HG02943 (cell line): ENCODE results near the gene PFN3.
"Not testable (repeated sequence)": the region's sequence is repeated elsewhere in the genome, so short reads cannot be mapped to it uniquely, and the experiment has no call there.

Experiments
- ATAC-seq: cut with Tn5 transposase; IDR thresholded peaks from one replicate; pipeline ENCODE4 v1.9.1; 2021; ENCODE audit warnings: mild to moderate bottlenecking, low read depth, moderate library complexity; ENCODE audit not compliant: unreplicated experiment

PFN3 gene

DNA sequence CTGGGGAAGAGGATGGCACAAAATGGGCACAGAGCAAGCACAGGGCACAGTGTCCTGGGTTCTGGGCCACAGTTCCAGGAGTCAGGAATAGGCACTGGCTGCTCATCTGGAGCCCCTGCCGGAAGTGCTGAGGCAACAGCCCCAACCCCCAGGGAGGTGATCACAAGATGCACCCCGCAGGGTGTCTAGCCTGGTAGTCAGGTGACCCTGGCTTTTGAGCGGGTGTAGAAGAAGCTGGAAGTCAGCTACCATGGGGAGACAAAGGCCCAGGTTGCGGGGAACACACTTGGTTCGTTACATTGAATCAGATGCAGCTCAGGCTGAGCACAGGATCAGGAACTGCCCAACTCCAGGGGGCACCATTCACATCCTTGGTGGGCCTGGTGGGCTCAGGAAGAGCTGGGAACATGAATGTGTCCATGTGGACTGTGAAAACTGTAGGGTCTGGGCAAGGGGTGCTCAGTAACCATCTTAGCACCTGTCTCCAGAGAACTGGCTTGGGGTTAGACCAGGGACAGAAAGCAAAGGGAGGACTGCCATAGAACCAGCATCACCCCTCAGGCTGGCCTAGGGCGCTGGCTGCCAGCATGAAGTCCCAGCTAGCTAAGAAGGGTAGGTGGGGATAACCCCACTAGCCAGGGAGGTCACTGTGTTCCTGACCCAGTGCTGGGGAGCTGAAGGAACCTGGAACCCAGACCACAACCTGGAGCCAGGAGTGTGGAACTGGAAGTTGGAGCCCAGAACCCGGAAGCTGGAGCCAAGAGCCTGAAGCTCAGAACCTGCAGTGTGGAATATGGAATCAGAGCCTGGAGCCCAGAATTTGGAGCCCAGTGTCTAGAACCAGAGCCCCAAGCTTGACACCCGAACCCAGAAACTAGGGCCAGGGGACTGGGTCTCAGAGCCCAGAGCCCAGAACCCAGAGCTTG, 22.3 kb downstream of the PFN3 start:
- ATAC-seq = no peak

DNA sequence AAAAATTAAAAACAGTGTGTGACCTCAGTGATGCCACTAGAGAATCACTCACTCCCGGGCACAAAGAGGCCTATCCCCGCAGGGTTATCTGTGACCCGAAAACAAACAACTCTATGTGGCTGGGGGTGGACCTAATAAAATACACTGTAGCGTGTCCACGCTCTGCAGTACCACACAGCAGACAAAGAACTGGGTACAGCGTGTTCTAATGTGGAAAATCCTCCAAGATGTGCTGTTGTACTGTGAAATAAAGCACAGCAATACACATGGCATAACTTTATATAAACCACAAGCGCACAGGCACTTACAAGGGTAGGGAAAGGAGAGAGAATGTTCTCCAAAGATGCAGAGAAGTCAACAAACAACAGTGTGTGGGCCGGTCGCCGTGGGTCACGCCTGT, 24.4 kb downstream of the PFN3 start:
- no peak for ATAC-seq

DNA sequence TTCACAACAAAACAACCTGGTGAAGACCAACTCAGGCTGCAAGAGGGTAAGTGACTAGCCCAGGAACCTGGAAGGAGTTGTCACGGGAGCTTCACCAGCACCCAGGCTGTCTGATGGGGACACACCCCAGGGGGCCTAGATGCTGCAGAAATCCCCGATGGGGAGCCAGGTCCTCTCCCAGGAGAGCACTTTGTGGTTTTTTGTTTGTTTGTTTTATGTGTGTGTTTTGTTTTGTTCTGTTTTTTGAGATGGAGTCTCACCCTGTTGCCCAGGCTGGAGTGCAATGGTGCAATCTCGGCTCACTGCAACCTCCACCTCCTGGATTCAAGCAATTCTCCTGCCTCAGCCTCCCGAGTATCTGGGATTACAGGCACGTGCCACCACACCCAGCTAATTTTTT, 24.9 kb downstream of the PFN3 start:
- ATAC-seq = not testable (repeated sequence)

DNA sequence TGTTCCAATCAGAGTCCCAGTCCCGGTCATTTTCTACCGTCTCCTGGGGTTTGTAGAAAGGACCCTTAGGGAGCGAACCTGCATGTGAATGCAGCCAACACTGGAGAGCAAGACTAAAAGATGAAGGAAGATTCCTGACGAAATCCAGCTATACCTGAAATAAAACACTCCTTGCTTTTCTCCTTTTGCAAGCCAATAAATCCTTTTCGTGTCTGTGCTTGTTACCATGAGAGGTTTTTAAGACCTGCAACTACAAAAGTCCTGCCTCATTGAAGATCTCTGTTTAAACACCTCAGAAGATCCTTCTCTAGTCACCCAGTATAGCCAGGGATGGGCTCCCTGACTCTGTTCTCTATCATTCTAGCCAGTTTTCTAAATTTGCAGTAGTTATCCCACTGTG, 26.2 kb downstream of the PFN3 start:
- ATAC-seq = no peak

DNA sequence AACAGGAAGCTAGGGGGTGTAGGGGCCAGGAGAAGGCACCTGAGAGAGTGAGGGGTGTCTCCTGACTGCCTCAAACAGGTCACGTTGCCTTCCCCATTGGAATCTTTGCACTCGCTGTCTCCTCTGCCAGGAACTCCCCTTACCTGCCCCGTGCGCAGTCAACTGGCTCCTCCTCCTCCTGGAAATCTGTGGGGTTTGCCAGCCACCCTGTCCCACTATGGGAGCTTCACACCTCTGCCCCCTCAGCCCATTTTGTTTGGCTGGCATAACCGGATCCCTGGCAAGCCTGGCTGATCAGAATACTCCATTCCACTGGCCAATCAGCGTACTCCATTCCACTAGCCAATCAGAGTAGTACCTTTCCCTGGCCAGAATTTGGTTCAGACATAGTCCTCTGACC, 26.7 kb downstream of the PFN3 start:
- no peak for ATAC-seq

DNA sequence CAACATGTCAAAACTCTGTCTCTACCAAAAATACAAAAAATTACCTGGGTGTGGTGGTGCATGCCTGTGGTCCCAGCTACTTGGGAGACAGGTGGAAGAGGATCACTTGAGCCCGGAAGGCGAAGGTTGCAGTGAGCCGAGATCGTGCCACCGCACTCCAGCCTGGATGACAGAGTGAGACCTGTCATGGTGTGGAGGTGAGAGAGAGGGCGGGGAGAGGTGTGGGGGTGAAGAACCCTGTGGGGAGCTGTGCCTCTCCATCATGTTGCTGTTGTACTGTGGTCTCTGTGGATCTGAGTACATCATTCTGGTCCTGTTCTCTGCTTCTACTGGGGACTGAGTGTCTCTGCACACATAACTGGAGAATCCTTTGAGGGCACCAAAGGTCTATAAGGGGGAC, 27.6 kb downstream of the PFN3 start:
- no peak for ATAC-seq

DNA sequence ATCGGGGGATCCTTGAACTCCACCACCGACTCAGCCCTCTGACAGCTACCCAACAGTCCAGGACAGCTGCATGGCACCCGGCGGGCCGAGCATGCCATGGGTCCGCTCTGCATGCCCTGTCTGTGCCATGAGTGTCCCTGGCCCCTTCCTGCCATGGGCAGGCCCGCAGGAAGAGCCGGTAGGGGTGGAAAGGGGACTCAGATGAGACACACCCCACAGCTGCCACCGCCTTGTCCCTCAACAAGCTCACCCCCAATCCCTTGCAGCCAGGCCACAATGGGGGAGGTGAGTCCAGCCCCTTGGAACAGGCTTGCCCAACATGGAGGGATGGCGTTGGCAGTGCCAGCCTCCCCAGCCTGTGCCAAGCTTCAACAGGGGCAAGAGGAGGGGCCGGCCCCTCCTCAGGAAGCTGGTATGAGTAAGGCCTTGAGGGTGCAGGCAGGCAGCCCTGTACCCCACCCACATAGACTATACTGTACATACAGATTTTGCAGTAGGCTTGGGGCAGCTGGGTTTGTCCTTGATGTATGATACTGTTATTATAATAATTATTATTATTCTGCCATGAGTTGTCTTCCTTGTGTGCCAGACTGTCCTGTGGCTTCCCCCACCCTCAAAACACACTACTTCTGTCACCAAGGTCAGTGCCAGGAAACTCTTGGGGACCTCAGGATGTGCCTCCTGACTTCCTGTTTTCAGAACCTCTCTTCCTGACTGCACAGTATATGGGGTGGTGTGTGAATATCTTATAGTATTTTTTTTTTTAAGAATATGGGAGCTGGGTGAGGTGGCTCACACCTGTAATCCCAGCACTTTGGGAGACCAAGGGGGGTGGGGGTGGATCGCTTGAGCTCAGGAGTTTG, 28.2 kb downstream of the PFN3 start:
- ATAC-seq = no peak

DNA sequence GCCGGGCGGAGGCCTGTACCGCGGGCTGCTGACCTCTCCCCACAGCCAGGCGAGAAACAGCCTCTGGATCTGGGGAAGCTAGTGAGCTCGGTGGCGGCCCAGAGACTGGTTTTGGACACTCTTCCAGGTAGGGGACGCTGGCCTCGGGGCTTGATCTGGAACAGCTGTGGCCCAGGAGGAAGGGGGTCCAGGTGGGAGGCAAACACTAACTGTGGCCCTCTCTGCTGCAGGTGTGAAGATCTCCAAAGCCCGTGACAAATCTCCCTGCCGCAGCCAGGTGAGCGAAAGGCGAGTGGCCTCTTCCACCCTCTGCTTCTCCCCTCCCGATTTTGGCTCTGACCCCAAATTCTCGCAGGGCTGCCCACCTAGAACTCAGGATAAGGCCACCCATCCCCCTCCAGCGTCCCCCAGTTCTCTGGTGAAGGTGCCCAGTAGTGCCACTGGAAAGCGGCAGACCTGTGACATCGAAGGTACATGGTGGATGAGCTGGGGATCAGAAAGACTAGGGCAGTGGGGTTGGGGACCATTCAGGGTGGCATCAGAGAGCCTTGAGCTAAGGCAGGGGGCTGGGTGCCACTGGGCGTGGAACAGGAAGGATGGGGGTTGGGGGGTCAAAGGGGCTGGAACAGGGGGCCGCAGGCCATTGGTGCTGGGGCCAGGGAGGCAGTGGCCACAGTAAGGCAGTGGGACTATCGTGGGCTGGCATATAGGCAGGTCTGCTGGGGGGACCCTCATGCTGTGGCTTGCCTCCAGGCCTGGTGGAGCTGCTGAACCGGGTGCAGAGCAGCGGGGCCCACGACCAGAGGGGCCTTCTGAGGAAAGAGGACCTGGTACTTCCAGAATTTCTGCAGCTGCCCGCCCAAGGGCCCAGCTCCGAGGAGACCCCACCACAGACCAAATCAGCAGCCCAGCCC, 29.1 kb downstream of the PFN3 start:
- no peak for ATAC-seq

DNA sequence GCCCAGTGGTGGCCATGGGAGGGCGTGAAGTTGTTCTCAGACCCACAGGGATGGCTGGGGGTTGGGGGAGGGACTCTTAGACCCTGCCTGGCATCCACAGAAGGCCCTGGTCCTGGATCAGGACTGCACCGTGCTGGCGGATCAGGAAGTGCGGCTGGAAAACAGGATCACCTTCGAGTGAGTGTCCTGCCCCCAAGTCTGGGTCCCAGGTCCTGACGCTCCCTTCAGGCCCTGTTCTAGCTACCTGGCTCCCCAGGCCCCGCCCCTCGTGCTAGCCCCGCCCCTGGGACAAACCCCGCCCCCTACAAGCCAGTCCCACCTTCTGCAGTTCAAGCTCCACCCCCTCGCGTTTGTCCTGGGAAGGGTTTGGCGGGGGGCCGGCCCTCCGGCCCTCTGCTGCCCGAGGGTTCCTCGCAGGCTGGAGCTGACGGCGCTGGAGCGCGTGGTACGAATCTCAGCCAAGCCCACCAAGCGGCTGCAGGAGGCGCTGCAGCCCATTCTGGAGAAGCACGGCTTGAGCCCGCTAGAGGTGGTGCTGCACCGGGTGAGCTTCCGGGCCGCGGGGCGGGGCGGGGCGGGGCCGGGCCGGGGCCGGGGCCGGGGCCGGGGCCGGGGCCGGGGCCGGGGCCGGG, 29.9 kb downstream of the PFN3 start:
- ATAC-seq = no peak

DNA sequence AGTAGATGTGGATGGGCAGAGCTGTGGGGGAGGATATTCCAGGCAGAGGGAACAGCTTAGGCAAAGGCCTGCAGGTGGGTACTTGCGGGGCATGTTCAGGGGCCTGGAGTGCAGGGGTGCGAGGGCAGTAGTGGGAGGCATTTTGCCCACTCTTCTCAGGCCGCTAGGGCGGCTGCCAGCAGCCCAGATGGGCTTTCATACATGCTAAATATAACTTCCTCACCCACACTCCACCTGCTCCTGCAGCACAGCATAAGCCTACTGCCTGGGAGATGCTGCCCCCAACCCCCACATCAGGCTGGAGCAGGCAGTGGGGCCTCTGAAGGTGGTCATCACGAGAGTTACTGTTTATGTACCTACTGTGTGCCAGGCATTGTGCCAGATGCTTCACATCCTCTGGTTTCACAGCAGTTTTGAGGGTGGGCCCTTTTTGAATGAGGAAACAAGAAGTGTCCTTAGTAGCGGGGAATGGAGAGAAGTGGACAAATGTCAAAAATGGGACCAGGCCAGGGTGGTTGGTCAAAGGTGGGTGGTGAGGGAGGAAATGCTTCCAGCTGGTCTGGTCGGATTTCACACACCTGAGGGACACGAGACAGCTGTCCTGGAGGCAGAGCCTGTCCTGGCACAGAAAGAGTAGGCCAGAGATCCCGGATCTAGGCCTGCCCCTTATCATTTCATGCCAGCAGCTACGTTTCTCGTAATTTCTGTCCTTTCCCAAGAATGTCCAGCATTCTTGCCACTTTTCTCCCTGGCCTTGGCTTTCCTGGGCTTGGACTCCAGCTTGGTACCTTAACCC, 30.6 kb downstream of the PFN3 start:
- ATAC-seq = no peak

DNA sequence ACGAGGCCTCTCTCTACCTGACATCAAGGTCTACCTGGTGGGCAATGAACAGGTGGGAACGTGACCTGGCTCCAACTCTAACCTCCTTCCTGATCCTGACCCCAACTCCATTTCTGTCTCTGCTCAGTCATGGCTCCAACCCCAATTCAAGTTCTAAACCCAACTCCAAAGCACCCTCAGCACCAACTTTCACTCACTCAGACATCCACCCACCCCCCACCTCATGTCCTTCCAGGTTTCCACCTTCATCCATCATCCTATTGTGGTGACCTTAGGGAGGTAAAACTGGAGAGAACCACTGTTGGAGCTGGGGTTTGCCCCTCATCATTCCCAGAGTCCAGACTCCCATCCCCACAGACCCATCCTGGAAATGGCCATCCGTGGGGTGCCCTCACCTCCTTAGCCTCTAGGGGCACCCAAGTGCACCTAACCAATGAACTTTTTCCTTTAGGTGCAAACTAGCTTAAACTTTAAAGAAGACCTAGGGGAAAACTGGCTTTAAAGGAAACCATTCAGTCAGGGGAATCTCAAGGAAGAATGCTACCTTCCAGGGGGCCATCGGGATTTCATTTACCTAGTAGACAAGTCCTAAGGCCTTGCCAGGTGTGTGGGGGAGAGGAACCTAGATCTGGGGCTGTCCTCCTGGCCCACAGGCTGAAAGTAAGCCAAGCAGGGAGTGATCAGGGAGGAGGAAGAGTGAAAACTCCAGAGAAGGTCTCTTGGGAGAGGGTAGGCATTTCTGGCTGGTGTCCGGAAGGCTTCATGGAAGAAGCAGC, 31.4 kb downstream of the PFN3 start:
- no peak for ATAC-seq

DNA sequence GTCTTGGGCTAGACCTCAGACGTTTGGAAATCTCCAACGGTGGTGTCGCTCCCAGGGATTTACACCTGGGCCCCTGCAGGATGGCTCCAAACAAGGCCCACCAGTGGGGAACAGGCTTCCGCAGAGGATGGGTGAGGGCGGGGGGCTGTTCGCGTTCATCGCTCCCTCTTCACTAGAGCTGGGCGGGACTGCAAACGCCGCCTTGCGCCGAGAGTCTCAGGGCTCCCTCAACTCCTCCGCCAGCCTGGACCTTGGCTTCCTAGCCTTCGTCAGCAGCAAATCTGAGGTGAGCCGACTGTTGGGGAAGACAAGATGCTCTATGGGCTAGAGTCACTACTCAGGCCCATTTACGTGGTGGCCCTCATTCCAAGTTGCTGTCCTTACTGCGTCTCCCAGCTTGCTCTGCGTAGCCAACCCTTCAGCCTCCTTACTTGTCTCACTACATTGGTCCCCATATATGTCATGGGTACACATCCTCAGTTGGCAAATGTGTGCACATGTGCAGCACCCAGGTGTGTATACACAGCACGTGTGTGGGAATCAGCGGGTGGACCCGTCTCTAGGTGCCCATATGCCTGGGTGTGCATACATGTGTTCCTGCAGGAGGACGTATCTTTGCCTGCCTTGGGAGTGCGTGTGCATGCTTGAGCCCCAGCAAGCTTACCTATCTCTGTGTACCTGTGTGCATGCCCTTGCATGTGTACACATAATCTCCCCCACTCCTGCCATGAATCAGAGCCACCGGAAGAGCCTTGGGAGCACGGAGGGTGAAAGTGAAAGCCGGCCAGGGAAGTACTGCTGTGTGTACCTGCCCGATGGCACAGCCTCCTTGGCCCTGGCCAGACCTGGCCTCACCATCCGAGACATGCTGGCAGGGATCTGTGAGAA, 32.2 kb downstream of the PFN3 start:
- no peak for ATAC-seq

DNA sequence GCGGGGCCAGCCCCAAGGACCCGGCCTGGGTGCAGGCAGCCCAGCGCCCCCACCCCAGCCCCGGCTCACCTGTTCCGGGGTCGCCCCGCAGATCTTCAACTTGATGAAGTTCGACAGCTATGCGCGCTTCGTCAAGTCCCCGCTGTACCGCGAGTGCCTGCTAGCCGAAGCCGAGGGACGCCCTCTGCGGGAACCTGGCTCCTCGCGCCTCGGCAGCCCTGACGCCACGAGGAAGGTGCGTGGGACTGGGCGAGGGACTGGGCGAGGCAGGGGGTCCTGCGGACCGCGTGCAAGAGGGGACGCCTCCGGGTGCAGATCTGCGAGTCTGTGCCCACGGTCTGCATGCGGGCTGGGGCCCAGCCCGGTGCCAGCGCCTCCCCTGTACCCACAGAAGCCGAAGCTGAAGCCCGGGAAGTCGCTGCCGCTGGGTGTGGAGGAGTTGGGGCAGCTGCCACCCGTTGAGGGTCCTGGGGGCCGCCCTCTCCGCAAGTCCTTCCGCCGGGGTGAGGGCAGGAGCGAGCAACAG, 33.1 kb downstream of the PFN3 start:
- no peak for ATAC-seq

DNA sequence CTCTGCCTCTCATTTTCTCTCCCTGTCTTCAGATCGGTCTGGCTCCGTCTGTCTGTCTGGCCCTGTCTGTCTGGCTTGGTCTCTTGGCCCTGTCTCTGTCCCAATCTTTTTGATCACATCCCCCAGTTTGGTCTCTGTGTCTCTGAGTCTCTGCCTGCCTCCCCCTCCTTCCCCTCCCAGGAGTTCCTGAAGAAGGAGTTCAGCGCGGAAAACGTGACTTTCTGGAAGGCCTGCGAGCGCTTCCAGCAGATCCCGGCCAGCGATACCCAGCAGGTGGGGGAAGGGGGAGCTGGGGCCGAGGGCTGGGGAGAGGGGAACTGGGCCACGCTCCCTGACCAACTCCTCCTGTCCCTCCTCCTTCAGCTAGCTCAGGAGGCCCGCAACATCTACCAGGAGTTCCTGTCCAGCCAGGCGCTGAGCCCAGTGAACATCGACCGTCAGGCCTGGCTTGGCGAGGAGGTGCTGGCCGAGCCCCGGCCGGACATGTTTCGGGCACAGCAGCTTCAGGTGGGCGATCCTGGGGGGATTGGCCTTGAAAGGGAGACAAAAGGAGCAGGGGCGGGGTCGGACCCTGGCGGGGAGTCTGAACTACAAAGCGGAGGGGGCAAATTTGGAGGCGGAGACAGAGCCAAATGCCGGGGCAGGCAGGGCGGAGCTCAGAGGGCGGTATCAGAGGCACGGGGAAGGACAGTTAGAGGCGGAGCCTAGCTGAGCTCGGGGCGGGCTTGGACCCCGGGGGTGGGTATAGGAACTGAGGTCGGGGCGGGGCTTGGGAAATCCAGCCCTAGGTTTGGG, 33.7 kb downstream of the PFN3 start:
- no peak for ATAC-seq

DNA sequence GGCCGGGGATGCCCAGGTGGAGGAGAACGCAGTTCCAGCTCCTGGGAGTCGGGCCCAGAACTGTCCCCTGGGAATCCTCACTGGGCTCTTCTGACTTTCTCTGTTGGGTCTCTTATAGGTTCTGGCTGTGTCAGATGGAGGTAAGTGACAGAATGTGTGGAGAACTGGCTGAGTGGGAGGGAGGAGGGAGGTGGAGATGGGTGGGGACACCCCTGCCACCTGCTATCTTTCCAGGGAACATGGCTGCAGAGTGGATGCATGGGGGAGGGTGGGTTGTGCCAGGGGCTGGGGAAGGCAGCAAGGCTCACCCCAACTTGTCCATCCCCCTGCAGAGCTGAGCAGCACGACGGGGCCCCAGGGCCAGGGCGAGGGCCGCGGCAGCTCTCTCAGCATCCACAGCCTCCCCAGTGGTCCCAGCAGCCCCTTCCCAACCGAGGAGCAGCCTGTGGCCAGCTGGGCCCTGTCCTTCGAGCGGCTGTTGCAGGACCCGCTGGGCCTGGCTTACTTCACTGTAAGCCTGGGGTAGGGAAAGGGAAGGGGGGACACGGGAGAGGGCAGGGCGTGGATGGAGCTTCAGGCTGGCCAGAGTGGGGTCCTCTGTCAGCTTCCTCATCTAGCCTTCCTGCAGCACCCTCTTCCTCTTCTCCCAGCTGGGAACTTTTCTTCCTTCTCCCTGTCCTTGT, 34.5 kb downstream of the PFN3 start:
- ATAC-seq = no peak
